GM10847 (cell line): Measurements from ENCODE around the gene CST2.

Experiments
- POLR2A ChIP-seq: IDR thresholded peaks from 2 replicates; pipeline ENCODE4 v1.6.1; 2011; ENCODE audit not compliant: insufficient read length; ENCODE audit errors: extremely low read depth

Gene CST2, protein sequence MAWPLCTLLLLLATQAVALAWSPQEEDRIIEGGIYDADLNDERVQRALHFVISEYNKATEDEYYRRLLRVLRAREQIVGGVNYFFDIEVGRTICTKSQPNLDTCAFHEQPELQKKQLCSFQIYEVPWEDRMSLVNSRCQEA

DNA sequence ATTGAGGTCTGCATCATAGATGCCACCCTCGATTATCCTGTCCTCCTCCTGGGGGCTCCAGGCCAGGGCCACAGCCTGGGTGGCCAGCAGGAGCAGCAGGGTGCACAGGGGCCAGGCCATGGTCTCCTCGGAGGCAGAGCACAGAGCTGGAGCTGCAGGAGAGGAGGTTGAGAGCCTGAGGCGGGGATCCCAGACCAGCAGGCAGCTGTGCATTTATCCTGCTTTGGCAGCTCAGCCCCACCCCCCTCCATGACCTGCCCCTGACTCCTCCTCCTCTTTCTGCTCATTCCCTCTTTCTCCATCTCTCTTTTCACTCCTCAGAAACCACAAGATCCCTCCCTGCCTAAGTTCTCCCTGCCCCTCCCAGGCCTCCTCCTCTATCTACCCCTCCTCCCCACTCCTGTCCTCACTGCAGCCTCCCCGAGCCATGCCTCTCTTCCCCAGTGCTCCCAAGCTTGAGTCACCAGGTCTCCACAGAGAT lies at the start of gene CST2:
Gene CST2 (minus strand): TSS at position 189 of the 481 bp plus-strand sequence. CDS start 69 bp downstream, at position 120.
- TF ChIP-seq POLR2A, result no peak

DNA sequence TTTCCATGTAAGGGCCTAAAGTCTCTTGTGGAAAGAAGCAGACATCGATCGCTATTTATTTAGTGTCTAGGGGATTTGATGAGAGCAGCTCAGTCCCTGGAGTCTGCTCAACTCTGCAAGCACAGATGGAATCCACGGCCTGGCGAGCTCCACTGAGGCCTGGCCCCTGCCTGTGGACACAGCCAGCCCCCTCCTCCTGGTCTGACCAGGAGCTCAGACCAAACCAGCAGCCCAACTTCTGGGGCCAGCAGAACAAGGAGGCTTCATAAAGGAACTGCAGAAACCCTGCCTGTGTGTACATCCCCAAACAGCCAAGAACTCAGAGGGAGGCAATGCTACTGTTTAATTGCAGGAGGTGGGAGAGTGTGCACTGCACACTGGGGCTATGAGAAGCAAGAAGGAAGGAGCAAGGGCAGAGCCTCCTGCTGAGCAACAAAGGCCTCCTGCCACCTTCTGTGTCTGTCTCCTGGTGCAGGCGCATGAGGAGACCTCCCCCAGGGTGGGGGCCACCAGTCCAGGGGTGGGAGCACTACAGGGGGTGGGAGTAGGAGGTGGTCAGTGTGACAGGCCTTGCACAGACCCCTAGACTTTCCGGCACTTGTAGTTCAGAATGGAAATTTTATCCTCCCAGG lies 49.2 kb upstream of the CST2 start:
- TF ChIP-seq POLR2A, result no peak

DNA sequence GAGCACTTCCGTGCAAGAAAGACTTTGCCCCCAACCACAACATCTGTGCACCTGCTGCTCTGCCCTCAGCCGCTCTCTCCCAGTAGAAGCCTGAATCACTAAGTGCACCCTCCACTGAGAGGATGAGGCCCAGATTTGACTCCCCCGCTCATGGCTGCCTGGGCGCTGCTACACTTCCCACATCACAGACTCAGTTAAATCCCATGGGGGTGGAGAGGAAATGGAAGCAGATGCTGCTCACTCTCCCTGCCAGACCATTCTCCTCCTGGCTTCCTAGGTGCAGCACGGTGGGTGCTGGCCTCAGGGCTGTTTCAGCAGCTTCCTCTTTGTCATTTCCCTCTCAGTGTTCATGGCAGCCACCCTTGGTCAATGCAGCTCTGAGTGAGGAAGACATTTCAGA lies 48.2 kb upstream of the CST2 start:
- no peak for TF ChIP-seq POLR2A

DNA sequence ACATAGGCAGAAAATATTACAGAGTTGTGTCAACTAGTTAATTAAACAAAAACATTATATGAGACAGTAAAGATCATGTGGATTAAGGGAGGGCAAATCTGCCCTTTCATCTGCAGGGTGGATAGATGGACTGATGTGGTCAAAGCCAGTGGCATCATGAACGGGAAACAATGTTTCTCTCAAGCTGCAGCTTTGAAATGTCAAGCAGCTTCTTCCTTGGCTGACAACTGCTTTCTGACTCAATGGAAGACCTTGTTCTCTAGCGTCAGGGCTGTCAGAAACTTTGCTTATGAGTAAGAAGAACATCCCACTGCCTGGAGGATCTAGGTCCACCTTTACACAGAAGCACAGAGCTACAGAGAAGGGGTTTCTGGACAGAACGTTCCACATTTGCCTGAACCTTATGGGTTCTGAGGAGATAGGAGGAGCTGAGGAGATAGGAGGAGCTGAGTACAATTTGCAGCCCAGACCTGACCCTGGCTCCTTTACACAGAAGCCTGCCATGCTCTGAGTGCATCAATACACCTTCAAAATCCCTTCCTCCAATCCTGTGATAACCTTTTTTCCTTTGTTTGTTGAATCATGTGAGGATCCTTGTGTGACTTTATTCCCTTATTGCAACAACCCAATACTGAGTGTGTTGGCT lies 47.0 kb upstream of the CST2 start:
- no peak for TF ChIP-seq POLR2A

DNA sequence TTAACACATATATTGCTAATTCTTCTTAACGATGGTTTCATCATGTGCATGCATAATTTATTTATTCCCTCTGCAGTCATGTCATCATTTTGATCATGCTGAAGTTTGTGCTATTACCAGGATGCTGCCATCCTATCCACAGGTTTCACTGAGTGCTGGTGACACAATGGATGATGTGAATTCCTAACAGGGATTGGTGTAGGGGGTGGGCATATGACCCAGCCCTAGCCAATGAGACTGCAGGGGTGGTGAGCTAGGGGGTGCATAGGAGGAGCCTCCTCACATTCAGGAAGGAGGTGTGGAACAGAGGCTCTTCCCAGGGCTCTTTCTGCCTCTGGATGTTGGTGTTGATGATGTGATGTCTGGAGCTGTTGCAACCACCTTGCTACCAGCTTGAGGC lies 45.5 kb upstream of the CST2 start:
- TF ChIP-seq POLR2A, result no peak

DNA sequence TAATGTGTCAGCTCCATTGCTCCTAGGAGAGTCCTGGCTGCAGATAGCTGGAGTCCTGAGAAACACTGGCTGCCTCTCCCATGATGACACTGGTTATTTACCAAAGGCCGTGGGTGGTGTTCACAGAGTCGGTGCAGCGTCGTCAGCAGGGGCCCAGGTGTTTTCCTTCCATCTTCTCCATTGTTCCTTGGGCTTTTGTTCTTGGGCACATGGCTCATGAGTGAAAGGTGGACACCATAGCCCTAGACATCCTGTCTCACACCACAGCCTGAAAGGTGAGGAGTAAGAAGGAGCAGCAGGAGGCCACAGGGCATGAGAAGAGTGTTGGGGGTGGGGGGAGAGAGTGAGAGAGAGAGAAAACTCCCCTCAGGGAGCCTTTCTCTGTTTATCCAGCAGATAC lies 43.9 kb upstream of the CST2 start:
- TF ChIP-seq POLR2A, result no peak

DNA sequence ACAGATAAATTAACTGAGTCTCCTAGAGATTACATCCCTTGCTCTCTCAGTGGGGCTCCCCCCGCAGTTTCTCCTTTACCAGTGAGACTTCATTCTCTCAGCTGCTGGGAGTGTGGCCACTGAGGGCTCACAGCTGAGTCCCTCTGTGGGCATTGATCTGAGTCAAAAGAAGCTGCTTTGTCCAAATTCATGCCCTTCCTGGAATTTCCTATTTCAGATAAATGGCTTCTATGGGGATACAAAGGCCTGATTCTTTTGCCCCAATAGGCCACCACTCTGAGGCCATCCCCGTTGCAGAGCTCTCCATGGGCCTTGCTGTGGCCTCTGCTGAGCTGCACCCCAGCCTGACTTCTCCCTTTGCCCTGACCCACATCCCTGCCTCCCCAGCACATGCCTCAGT lies 43.0 kb upstream of the CST2 start:
- no peak for TF ChIP-seq POLR2A

DNA sequence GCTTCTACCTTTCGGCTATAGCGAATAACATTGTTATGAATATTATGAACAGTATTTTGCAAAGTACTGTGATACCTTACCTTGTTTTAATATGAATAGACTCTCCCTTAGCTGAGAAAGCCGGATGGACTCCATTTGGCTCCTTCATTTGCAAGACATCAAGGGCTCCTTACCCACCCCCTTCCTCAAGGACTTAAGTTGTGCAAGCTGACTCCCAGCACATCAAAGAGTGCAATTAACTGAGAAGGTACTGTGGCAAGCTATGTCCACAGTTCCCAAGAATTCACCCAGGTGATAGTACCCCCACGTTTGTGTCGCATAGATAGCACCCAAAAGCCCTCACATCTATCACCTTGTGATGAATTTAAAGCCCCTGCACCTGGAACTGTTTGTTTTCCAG lies 41.8 kb upstream of the CST2 start:
- TF ChIP-seq POLR2A, result no peak

DNA sequence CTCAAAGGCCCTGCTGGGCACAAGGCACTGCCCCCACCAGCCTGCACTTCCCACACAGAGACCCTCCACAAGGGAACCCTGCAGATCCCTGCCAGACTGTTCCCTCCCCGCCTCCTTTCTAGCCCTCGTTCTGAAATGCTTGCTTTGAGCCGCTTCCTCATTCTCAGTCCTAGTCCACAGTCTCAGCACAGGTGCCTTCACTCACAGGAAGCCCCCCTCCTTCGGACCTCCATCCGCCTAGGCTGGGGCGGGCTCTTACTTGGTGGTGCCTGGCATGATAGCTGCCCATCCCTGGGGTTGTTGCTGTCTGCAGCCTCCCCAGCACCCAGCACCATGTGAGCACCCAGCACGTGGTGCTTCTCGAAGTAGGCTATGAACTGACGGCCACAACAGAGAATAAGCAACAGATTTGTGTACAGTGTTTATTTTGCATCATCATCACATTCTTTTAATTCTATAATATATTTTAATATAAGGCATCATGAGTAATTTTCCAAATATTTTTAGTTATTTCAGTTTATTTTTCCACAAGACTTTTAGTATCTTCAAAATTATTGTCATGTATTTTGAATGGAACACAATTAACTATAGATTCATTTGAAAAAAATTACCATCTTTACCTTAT lies 40.7 kb upstream of the CST2 start:
- no peak for TF ChIP-seq POLR2A

DNA sequence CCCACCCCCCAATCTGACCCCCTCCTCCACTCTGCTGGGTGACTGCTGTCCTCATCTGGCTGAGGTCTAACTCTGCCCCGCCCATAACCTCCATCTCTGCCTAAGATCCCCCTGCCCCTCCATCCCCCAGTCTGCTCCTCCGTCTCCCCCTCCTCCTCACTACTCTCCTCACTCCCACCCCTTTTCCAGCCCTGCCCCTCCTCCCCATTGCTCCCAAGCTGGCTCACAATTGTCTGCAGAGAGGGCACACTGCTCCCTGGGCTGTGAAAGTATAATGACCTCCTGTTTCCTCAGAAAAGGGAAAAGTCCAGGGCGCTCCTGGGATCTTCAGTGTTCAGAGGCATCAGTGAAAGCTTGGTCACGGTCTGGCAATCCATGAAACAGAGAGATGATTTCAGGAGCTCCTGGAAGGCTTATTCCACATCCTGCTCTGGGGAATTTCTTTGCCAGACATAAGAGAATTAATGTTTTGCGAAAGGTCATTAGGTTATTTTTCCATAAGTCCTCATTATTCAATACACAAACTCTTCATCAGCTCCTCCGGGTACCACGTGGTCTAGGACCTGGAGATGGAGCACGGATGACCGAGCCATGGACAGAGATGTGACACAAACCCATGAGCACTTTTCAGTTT lies 31.6 kb upstream of the CST2 start:
- no peak for TF ChIP-seq POLR2A

DNA sequence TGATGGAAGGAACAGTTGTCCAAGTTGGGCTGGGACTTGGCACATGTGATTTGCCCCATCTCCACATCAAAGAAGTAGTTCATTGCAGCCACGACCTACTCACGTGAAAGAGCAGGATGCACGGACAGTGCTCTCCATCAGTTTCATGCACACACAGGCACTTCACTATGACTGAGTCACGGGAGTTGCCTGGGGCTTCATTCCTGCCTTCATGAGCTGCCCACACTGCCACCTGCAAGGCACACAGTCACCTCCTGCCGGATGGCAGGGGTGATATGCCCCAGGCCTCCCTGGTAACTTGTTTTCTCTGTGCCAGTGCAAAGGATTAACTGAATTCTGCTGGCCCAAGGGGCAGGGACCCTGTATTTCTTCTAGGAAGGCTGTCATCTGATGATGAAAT lies 30.2 kb upstream of the CST2 start:
- no peak for TF ChIP-seq POLR2A

DNA sequence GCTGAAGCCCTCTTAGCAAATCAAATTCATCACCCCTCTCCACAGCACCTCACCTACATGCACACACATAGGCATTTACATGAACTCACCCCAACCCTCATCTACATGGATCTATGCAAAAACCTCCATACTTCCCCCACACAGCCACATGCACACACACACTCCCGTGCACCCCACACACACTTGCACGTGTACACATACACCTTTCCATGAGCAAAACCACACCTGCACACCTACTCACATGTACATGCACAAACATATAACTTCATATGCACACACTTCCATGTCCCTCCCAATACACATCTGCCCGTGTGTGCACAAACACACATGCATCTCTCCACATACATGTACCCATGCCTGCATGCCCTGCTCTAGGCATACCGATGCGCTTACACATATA lies 29.7 kb upstream of the CST2 start:
- no peak for TF ChIP-seq POLR2A

DNA sequence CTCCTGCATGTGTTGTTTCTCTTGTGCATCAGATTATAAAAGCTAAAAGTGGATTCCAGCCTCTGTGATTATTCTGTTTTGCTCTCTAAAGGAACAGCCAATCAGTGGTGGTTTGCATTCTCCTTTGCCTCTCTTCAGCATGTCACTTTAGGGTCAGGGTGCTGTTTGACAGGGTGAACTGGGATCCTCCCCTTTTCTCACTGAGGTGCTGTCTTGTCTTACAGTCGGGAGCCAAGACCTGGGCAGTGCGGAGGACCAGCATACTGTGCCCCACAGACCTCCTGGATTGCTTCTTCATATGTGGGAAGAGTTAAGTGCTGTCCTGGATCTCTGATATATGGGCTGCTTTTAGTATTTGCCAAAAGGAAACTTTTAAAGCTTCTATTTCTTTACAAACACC lies 15.2 kb upstream of the CST2 start:
- TF ChIP-seq POLR2A, result no peak

DNA sequence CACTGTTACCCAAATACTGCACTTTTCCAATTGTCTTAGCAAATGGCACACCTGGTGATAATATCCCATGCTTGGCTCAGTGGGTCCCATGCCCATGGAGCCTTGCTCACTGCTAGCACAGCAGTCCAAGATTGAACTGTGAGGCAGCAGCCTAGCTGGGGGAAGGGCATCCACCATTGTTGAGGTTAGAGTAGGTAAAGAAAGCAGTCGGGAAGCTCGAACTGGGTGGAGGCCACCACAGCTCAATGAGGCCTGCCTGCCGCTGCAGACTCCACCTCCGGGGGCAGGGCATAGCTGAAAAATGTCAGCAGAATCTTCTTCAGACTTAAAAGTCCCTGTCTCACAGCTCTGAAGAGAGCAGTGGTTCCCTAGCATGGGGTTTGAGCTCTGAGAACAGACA lies 9.2 kb upstream of the CST2 start:
- TF ChIP-seq POLR2A, result no peak

DNA sequence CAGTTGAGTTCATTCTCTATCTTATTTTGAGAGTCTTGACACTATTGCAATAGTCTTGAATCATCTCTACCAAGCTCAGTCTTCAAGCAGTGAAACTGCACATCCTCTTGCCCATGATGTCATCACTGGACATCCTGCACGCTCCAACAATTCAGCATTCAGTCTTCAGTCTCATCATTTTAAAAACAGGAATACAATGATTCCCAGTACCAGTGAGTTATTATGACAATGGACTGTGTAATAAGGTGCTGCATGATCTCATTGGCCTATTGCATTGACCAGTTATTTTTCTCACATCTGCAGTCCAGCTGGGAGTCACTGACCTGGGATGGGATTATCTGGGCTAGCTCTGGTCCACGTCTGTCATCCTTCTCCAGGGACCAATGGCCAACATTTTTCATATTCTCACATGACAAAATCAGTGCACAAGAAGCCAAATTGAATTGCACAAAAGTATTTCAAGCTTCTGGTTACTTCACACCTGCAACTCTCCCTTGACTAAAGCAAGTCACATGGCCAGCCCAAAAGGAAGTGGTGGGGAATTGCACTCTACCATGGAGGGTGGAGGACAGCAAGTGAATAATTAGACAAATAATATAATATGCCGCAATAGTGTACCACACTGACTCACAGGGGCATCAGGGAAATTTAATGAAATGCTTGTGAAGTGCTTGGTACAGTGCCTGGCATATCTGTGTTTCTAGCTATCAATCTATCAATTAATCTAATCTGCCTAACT lies 6.4 kb upstream of the CST2 start:
- no peak for TF ChIP-seq POLR2A
